DND-41 (cell line): ENCODE data around the gene SLC25A36.
"Not testable (repeated sequence)": the region's sequence is repeated elsewhere in the genome, so short reads cannot be mapped to it uniquely, and the experiment has no call there.

Source experiments
- ATAC-seq: fragments of 200-7000 bp; cut with Tn5 transposase; 3 replicates; pipeline ENCODE4 v1.9.1; 2021; ENCODE audit warnings: low read depth; ENCODE audit not compliant: insufficient read depth
- DNase-seq: peaks from one replicate; pipeline ENCODE4 v3.0.0-alpha.2; 2020
- H2AFZ ChIP-seq: 2 replicates; pipeline ENCODE4 v1.6.0; 2012; ENCODE audit warnings: low read depth, low read length
- H3K27ac ChIP-seq: 2 replicates; pipeline ENCODE4 v1.5.1; 2012; ENCODE audit warnings: low read length, inconsistent platforms
- H3K27me3 ChIP-seq: fragments of 200-600 bp; sonication (generic); 2 replicates; pipeline ENCODE4 v1.6.0; 2012; ENCODE audit warnings: low read length, mild to moderate bottlenecking, inconsistent platforms; ENCODE audit not compliant: insufficient read depth, poor library complexity
- H3K36me3 ChIP-seq: 2 replicates; pipeline ENCODE4 v1.5.1; 2012; ENCODE audit warnings: low read length, inconsistent platforms; ENCODE audit not compliant: insufficient read depth
- H3K4me1 ChIP-seq: 2 replicates; pipeline ENCODE4 v1.5.1; 2012; ENCODE audit warnings: mild to moderate bottlenecking, low read length; ENCODE audit not compliant: insufficient read depth
- H3K4me2 ChIP-seq: 2 replicates; pipeline ENCODE4 v1.6.0; 2012; ENCODE audit warnings: mild to moderate bottlenecking, moderate library complexity, low read length, inconsistent platforms; ENCODE audit not compliant: insufficient read depth
- H3K4me3 ChIP-seq, 2 experiments: fragments of 200-600 bp in 1 of 2; shearing (Covaris generic) in 1 of 2; 2 replicates each; pipeline ENCODE4 v1.5.1; 2012 to 2016; ENCODE audit warnings: inconsistent platforms in 2 of 2, low read length in 2 of 2, mild to moderate bottlenecking in 2 of 2, low read depth in 1 of 2, moderate library complexity in 1 of 2
- H3K79me2 ChIP-seq: 2 replicates; pipeline ENCODE4 v1.6.0; 2012; ENCODE audit warnings: low read length, inconsistent platforms; ENCODE audit not compliant: insufficient read depth
- H3K9ac ChIP-seq: 2 replicates; pipeline ENCODE4 v1.6.0; 2012; ENCODE audit warnings: low read depth, mild to moderate bottlenecking, inconsistent platforms, low read length, moderate library complexity
- H3K9me3 ChIP-seq: 2 replicates; pipeline ENCODE4 v1.5.1; 2012; ENCODE audit warnings: low read length, moderate library complexity, mild to moderate bottlenecking, inconsistent platforms; ENCODE audit not compliant: insufficient read depth, severe bottlenecking
- H4K20me1 ChIP-seq: 2 replicates; pipeline ENCODE4 v1.6.0; 2012; ENCODE audit warnings: low read length; ENCODE audit not compliant: insufficient read depth
- EZH2 ChIP-seq: IDR thresholded peaks from 3 replicates; pipeline ENCODE4 v1.6.1; 2012; ENCODE audit warnings: borderline replicate concordance, low read depth, mild to moderate bottlenecking, moderate library complexity, low read length, inconsistent platforms; ENCODE audit not compliant: severe bottlenecking
- TF ChIP-seq, protein P1 (sequence below): IDR thresholded peaks from 2 replicates; pipeline ENCODE4 v1.5.1; 2012; ENCODE audit warnings: borderline replicate concordance, low read length, moderate library complexity, mild to moderate bottlenecking; ENCODE audit not compliant: poor library complexity, severe bottlenecking; ENCODE audit errors: extremely low read depth

Gene SLC25A36

GRCh38 chr3:140948460-140949249 lies 7.0 kb downstream of the SLC25A36 start:
- no peak for TF ChIP-seq EZH2
- TF ChIP-seq, protein P1, sequence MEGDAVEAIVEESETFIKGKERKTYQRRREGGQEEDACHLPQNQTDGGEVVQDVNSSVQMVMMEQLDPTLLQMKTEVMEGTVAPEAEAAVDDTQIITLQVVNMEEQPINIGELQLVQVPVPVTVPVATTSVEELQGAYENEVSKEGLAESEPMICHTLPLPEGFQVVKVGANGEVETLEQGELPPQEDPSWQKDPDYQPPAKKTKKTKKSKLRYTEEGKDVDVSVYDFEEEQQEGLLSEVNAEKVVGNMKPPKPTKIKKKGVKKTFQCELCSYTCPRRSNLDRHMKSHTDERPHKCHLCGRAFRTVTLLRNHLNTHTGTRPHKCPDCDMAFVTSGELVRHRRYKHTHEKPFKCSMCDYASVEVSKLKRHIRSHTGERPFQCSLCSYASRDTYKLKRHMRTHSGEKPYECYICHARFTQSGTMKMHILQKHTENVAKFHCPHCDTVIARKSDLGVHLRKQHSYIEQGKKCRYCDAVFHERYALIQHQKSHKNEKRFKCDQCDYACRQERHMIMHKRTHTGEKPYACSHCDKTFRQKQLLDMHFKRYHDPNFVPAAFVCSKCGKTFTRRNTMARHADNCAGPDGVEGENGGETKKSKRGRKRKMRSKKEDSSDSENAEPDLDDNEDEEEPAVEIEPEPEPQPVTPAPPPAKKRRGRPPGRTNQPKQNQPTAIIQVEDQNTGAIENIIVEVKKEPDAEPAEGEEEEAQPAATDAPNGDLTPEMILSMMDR: no peak
- ATAC-seq: no peak
- no peak overlapping the region for H3K9ac ChIP-seq
- peaks cover 8% of the 10 kb centered on the region; the same call in 1 of the 2 replicates for H3K36me3 ChIP-seq
- H3K27me3 ChIP-seq: no peaks in the 10 kb centered on the region
- H4K20me1 ChIP-seq: peaks cover 50% of the 10 kb centered on the region
- H3K4me3 ChIP-seq: no peak overlapping the region
- no peak overlapping the region; the same call in 1 of the 2 replicates for H3K4me2 ChIP-seq
- no peak overlapping the region for H2AFZ ChIP-seq
- no peak overlapping the region for H3K27ac ChIP-seq
- DNase-seq: no peak
- H3K9me3 ChIP-seq: no peaks in the 10 kb centered on the region
- H3K4me1 ChIP-seq: peaks cover 16% of the 10 kb centered on the region
- peaks cover 98% of the 10 kb centered on the region for H3K79me2 ChIP-seq

- Histone ChIP-seq H3K4me1 (0 out of 2 replicates have a peak, but pooled peaks cover 2% of the 10 kb centered on the region), H4K20me1 (peaks cover 42% of the 10 kb centered on the region), H3K79me2 (peaks cover 98% of the 10 kb centered on the region), H3K27me3 (no peaks in the 10 kb centered on the region), H3K4me3 (no peak overlapping the region), H3K9ac (no peak overlapping the region), H3K36me3 (peaks cover 4% of the 10 kb centered on the region; the same call in 1 of the 2 replicates), H3K9me3 (no peaks in the 10 kb centered on the region), H2AFZ (no peak overlapping the region), H3K27ac (no peak overlapping the region), H3K4me2 (no peak overlapping the region)
- DNase-seq (no peak), ATAC-seq (no peak)
- TF ChIP-seq EZH2: no peak
- TF ChIP-seq, protein P1: no peak
Measured at GRCh38 chr3:140950144-140950543, 8.5 kb downstream of the SLC25A36 start.

- no peak for TF ChIP-seq EZH2
- TF ChIP-seq, protein P1: no peak
- Histone ChIP-seq H3K9me3 (no peaks in the 10 kb centered on the region), H3K4me2 (no peak overlapping the region), H3K9ac (no peak overlapping the region), H3K36me3 (peaks cover 3% of the 10 kb centered on the region; the same call in 1 of the 2 replicates), H3K27ac (no peak overlapping the region), H3K4me1 (no peaks in the 10 kb centered on the region), H2AFZ (no peak overlapping the region), H3K4me3 (no peak overlapping the region), H3K79me2 (peaks cover 98% of the 10 kb centered on the region), H3K27me3 (no peaks in the 10 kb centered on the region), H4K20me1 (peaks cover 45% of the 10 kb centered on the region)
- no peak for DNase-seq
- ATAC-seq: no peak
Measured at GRCh38 chr3:140950863-140951262, 9.2 kb downstream of the SLC25A36 start.

- not testable (repeated sequence) for H3K9me3 ChIP-seq, ATAC-seq, H3K27me3 ChIP-seq, H2AFZ ChIP-seq, H3K4me3 ChIP-seq, H3K36me3 ChIP-seq, H3K4me2 ChIP-seq, H3K9ac ChIP-seq, H3K27ac ChIP-seq, H3K4me1 ChIP-seq, DNase-seq
- H4K20me1 ChIP-seq: peaks cover 43% of the 10 kb centered on the region
- H3K79me2 ChIP-seq: peaks cover 98% of the 10 kb centered on the region
Measured at GRCh38 chr3:140951750-140952149, 10.1 kb downstream of the SLC25A36 start.
